Activated gamma-delta T cell (primary cell): ENCODE data around the gene HJV.

Source experiments
- DNase-seq: peaks from one replicate; lab custom pipeline; 2025; lab: John Stamatoyannopoulos, UW

HJV gene

GRCh38 chr1:146022403-146023127 is 1.0 kb upstream of the HJV start:
- DNase-seq = no peak

GRCh38 chr1:146021050-146021445 is 487 bp downstream of the HJV start:
- DNase-seq = no peak

GRCh38 chr1:146020058-146021049 is 1.2 kb downstream of the HJV start:
- no peak for DNase-seq

GRCh38 chr1:146019231-146020057 is 2.1 kb downstream of the HJV start:
- DNase-seq = no peak

- DNase-seq = no peak
These were observed 4.6 kb downstream of the HJV start for GRCh38 chr1:146016891-146017290.

- no peak for DNase-seq
These were observed 8.0 kb downstream of the HJV start for GRCh38 chr1:146013559-146013922.

- no peak for DNase-seq
These were observed 8.6 kb downstream of the HJV start for GRCh38 chr1:146012703-146013558.

GRCh38 chr1:146010126-146010738 is 11.3 kb downstream of the HJV start:
- DNase-seq = no peak

- DNase-seq = no peak
These were observed 13.9 kb downstream of the HJV start for GRCh38 chr1:146007489-146008133.

- DNase-seq = no peak
These were observed 19.8 kb downstream of the HJV start for GRCh38 chr1:146001709-146002108.

- no peak for DNase-seq
These were observed 22.1 kb downstream of the HJV start for GRCh38 chr1:145999321-146000024.

- no peak for DNase-seq
These were observed 23.9 kb downstream of the HJV start for GRCh38 chr1:145997718-145998023.

GRCh38 chr1:145997016-145997717 is 24.4 kb downstream of the HJV start:
- DNase-seq = no peak

GRCh38 chr1:145996433-145997015 is 25.0 kb downstream of the HJV start, which contains the start of gene TXNIP:
Gene TXNIP (minus strand): TSS chr1:145996579. CDS start chr1:145996266, 313 bp downstream.
- DNase-seq = peak; percentile 89

GRCh38 chr1:145995964-145996432 is 25.5 kb downstream of the HJV start:
- DNase-seq = no peak

GRCh38 chr1:145995148-145995881 is 26.2 kb downstream of the HJV start:
- no peak for DNase-seq

- no peak for DNase-seq
These were observed 27.0 kb downstream of the HJV start for GRCh38 chr1:145994391-145995120.
